ENCODE measurements around the gene UGT1A9. TPM values are rescaled to one million over a fixed set of nuclear protein-coding genes. Genes with fewer than 3 reads are reported as not detected.
"Not testable (repeated sequence)": the region's sequence is repeated elsewhere in the genome, so short reads cannot be mapped to it uniquely, and the experiment has no call there.

Gene UGT1A9
- total RNA-seq, 4 donors from 2014 or later: not detected

DNA sequence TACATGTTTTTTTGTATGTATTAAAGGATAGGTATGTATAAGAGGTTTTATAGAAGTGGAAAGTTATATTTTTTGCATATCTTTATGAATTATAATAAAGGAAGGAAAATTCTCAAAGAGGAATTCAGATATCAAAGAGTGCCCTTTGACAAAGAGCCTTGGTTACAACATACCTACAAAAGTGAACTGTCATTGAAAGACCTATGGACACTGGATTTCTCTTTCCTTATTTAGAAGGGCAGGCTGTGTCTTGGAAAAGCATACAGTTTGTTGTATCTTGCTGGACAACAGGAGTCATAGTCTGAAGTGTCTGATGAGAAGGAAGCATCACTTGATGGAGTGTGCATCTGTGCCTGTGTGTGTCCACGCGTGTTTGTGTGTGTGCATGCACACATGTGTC lies 20.3 kb upstream of the UGT1A9 start:
- TF ChIP-seq, protein P1, sequence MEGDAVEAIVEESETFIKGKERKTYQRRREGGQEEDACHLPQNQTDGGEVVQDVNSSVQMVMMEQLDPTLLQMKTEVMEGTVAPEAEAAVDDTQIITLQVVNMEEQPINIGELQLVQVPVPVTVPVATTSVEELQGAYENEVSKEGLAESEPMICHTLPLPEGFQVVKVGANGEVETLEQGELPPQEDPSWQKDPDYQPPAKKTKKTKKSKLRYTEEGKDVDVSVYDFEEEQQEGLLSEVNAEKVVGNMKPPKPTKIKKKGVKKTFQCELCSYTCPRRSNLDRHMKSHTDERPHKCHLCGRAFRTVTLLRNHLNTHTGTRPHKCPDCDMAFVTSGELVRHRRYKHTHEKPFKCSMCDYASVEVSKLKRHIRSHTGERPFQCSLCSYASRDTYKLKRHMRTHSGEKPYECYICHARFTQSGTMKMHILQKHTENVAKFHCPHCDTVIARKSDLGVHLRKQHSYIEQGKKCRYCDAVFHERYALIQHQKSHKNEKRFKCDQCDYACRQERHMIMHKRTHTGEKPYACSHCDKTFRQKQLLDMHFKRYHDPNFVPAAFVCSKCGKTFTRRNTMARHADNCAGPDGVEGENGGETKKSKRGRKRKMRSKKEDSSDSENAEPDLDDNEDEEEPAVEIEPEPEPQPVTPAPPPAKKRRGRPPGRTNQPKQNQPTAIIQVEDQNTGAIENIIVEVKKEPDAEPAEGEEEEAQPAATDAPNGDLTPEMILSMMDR (IDR thresholded peaks at IDR 0.05): no peak
- ATAC-seq (ENCODE audit: low FRiP score) (no peak), DNase-seq (ENCODE audit: low spot score) (no peak)

- ATAC-seq (ENCODE audit: low FRiP score) (no peak), DNase-seq (ENCODE audit: low spot score) (no peak)
- TF ChIP-seq, protein P1 (IDR thresholded peaks at IDR 0.05): no peak
Measured at GRCh38 chr2:233654501-233654900, 17.2 kb upstream of the UGT1A9 start.

DNA sequence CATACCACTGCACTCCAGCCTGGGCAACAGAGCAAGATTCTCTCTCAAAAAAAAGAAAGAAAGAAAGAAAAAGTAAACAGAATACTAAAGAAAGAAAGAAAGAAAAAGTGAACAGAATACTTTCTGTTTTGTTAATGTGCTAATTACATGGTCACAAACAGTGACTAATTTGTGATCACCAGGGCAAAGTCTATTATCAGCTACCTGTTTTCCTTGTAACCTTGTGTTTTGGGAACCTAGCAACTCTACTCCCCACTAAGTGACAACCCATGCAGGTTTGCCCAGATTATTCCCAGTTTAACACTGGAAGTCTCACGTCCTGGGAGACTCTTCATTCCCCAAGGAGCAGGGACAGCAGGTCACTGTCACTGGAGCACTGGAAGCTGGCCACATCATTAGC lies 16.7 kb upstream of the UGT1A9 start:
- ATAC-seq (ENCODE audit: low FRiP score) (no peak), DNase-seq (ENCODE audit: low spot score) (no peak)
- TF ChIP-seq, protein P1 (IDR thresholded peaks at IDR 0.05): no peak

DNA sequence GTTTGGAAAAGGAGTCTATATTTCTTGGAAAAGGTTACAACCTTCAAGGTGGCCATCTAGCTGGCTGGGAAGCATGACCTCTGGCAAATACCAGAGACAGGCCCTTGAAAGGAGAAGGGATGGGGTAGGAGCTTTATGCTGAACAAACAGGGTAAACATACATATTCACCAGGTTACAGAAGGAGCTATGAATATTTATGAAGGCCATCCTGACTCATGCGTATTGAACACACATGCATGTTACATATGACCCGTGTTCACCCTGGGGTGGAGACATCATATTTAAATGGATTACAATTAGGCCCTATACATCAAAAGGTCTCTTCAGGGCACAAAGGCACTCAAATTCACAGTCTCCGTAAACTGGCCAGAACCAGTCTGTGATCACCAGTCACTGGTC lies 15.8 kb upstream of the UGT1A9 start:
- DNase-seq (ENCODE audit: low spot score); ATAC-seq (ENCODE audit: low FRiP score): not testable (repeated sequence)

GRCh38 chr2:233656443-233656842 lies 15.3 kb upstream of the UGT1A9 start:
- TF ChIP-seq, protein P1 (IDR thresholded peaks at IDR 0.05): no peak
- no peak for DNase-seq (ENCODE audit: low spot score)
- ATAC-seq (ENCODE audit: low FRiP score): no peak

GRCh38 chr2:233658610-233659009 lies 13.1 kb upstream of the UGT1A9 start:
- no peak for DNase-seq (ENCODE audit: low spot score)
- no peak for ATAC-seq (ENCODE audit: low FRiP score)
- TF ChIP-seq, protein P1 (IDR thresholded peaks at IDR 0.05): no peak

- no peak for ATAC-seq (ENCODE audit: low FRiP score)
- no peak for DNase-seq (ENCODE audit: low spot score)
- TF ChIP-seq, protein P1 (IDR thresholded peaks at IDR 0.05): no peak
Measured at GRCh38 chr2:233663911-233664310, 7.8 kb upstream of the UGT1A9 start.

Data from omental fat pad (tissue), 4 donors.